Islet precursor cell (in vitro differentiated cells): ENCODE measurements around the gene NIT1.
A peak's percentile ranks its signal among the peaks of the same experiment; 100 is the strongest.

ENCODE experiments used
- DNase-seq: peaks from one replicate; pipeline ENCODE4 v3.0.0-alpha.2; 2018

The NIT1 gene

DNA sequence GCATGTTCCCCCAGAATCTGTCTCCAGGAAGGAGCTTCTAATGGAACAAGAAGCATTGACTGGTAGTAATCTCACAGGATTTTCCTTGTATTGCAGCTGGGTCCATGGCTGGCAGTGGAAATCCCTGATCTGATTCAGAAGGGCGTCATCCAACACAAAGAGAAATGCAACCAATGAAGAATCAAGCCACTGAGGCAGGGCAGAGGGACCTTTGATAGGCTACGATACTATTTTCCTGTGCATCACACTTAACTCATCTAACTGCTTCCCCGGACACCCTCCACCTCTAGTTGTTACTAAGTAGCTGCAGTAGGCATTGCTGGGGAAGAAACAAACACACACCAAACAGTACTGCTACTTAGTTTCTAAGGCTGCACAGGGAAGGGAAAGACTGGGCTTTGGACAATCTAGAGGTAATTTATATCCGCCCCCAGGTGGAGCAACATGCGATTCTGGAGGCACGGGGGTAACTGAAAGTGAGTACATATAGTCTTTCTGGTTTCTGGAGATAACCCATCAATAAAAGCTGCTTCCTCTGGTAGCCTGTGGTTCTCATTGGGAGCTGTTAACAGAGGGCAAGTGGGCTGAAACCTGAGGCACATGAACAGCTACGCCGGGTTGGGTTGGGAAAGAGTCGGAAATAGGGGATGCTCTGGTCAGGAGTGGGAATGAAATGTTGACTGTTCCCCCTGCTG, 40.6 kb downstream of the NIT1 start:
- DNase-seq, result no peak

DNA sequence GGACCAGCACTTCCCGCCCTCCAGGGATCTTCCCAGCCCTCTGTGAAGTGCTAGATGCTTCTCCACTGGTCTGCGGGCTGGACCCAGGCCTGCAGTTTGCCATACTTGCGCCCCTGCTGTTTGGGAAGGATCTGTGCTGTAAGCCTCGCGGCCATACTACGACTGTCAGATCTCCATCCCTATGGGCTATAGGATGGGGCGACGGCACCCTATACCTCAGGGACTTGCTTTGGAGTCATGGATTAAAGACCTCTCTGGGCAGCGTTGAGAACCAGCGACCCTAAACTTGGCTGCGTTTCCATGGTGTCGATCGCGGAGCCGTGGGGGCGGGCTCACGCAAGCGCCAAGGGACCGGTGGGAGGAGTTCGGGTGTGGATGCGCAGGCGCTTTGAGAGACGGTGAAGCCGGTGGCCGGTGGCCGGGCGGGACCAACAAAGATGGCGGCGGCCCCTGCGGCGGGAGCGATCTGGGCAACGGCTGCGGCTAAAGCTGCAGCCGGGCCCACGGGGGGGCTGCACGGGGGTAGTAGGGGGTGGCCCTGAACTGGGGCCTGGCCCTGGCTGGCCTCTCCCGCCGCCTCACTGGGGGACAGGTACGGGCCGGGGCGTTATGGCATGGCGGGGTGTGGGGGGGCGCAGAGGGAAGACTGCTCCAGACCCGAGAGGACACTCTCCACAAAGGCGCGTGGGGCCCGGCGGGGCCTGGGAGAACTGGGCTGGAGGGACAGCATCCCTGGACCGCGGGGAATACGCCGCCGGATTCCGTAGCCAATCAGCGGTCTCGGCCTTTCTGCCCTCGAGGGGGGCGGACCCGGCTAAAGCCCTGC, 41.4 kb downstream of the NIT1 start, which contains the start of gene USP21:
TSS of gene USP21 (plus strand) at position 414 of the 826 bp plus-strand sequence. CDS start 1,141 bp downstream, outside the sequence.
- peak; percentile 95 for DNase-seq

DNA sequence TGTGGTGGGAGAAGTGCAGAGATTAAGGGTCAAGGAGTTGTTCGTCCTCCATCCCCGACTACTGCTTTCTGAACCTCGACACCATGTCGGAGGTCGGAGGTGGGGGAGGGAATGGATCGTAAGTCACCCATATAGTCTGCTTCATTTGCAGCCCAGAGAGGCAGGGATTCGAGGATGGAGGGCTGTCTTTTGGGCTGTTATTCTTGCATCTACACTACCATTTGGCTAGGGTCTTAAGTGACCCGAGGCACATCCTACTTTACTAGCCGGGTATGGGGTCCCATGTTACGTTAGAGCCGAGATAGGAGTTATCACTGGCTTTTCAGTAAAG, 42.0 kb downstream of the NIT1 start:
- no peak for DNase-seq

DNA sequence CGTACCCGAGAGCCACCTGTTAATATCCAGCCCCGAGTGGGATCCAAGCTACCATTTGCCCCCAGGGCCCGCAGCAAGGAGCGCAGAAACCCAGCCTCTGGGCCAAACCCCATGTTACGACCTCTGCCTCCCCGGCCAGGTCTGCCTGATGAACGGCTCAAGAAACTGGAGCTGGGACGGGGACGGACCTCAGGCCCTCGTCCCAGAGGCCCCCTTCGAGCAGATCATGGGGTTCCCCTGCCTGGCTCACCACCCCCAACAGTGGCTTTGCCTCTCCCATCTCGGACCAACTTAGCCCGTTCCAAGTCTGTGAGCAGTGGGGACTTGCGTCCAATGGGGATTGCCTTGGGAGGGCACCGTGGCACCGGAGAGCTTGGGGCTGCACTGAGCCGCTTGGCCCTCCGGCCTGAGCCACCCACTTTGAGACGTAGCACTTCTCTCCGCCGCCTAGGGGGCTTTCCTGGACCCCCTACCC, 42.8 kb downstream of the NIT1 start:
- DNase-seq, result peak; percentile 44

DNA sequence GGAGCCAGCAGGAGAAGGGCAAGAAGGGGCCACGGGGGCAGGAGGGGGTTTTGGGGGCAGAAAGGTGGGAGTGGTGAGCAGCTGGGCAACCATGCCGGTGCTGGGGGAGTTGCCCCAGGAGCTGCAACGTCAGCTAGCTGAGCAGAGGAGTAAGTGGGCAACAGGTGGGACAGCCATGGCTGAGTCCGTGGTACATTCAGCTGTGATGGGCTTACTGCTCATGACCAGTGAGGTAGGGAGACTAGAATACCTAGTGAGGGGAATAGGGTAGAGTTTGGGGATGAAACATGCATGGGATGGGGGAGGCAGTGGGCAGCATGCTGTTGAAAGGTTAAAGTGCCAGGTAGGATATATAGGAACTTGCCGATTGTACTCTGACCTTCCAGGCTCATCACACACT, 43.7 kb downstream of the NIT1 start:
- peak; percentile 44 for DNase-seq

DNA sequence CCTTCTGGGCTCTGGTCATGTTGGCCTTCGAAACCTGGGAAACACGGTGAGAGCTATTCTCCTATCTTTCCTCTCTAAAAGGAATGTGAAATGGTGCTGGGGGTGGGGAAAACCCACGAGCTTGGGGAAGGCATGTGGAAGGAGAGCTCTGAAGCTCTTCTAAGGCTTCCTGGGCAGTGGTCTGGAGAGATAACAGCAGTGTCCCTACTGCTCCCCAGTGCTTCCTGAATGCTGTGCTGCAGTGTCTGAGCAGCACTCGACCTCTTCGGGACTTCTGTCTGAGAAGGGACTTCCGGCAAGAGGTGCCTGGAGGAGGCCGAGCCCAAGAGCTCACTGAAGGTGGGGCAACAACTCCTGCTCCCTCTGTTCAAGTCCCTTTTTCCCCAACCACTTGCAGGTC, 44.1 kb downstream of the NIT1 start:
- no peak for DNase-seq

DNA sequence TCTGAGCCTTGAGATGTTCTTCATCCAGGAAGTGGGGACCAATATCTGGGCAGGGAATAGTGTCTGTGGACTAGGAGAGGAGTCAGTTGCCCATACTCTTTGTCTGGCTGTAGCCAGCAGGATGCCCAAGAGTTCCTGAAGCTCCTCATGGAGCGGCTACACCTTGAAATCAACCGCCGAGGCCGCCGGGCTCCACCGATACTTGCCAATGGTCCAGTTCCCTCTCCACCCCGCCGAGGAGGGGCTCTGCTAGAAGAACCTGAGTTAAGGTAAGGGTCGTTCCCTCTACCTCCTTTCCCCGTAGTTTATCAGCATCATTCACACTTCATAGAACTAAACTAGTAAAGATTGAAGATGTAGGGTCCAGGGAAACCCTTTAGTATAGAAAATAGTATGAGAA, 44.9 kb downstream of the NIT1 start:
- DNase-seq, result no peak

DNA sequence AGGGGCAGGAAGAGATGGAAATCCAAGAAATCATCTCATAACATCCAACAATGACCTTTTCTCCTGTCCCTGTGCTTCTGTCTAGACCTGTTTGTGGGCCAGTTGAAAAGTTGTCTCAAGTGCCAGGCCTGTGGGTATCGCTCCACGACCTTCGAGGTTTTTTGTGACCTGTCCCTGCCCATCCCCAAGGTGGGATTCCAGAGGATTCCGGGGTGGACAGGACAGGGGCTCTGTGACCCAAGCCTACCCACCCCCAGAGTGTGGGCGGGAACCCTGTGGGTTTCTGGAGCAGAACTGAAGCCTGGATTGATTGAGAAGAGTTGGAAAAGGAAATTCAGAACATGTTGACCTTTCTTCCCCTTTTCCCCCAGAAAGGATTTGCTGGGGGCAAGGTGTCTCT, 45.9 kb downstream of the NIT1 start:
- DNase-seq, result no peak

DNA sequence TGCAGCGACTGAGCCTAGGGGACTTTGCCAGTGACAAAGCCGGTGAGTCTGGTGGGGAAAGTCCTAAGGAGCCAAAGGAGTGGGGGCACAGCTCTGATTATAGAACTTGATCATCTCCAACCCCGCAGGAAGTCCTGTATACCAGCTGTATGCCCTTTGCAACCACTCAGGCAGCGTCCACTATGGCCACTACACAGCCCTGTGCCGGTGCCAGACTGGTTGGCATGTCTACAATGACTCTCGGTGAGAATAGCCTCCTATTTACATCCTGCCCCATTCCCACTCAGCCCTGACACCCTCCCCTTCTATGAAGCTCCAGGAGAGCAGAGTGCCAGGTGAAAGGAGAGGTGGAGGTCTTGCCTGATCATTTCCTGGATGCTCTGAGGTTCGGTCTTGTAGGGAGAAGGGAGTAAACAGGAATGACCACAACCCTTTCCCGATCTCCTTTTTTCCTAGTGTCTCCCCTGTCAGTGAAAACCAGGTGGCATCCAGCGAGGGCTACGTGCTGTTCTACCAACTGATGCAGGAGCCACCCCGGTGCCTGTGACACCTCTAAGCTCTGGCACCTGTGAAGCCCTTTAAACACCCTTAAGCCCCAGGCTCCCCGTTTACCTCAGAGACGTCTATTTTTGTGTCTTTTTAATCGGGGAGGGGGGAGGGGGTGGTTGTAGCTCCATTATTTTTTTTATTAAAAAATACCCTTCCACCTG, 47.2 kb downstream of the NIT1 start:
- DNase-seq, result no peak

DNA sequence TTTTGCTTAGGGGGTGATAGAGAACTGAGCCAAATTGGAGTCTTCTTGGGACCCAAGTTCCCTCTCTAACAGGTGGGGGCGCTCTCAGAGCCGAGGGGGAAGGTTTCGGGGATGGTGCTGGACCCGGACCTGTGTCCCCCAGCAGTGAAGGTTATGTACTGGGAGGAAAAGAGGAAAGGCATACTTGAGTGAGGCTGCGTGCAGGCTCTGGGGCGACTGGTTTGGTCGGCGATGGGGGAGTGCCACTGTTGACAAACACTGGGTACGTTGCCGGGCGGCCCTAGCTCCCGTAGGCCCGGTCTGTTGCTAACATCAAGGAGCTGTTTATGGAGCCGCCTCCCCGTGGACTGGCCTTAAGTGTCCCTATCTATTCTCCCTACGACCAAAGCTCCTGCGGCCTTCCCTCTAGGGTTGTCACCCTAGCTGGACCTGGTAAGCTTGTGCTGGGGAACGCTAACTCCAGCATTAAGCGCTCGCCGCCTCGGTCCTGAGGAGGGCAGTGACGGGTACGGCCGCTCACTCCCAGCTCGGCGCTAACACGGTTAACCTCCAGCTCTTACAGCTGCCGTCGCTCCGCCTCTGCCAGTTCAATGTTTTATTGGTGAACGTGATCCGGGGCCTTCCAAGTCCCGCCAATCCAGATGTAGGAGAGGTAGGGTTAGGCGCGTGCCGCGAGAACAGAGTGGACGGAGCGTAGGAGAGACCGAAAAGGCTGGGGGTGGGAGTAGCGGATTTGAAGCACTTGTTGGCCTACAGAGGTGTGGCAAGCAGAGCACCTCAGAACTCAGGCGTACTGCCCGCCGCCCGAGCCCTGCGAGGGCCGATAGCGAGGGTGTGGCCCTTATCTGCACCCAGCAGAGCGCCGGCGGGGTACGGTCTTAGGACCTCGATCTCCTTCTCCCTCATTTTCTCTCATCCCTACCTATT, 48.1 kb downstream of the NIT1 start, which contains the start of gene PPOX:
TSS of gene PPOX (plus strand) at position 685 of the 927 bp plus-strand sequence. CDS start 422 bp downstream, outside the sequence.
- peak; percentile 99 for DNase-seq

DNA sequence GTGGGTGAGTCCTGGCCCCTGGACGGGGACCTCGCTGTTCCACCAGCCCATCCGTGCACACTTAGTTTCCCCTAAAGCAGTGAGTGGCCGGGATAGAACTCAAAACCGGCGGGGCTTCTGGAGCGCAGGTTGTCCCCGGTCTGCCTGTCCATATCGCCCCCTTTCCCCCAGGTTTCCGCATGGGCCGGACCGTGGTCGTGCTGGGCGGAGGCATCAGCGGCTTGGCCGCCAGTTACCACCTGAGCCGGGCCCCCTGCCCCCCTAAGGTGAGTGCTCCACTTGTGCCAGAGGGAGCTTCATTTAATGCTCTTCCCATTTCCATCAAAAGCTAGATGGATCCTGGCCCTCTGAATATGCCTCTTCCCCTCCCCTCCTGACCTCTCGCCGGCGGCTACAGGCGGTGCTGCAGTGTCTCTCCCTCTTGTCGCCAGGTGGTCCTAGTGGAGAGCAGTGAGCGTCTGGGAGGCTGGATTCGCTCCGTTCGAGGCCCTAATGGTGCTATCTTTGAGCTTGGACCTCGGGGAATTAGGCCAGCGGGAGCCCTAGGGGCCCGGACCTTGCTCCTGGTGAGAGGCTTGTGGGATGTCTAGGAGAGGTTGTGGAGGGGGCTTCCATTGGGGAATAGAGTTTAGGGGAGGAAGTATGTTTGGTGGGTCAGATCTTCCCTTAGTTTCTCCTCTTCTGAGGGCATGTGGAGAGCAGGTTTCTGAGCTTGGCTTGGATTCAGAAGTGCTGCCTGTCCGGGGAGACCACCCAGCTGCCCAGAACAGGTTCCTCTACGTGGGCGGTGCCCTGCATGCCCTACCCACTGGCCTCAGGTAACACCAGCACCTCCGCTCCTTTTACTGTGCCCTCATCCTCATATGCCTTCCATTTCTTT, 49.0 kb downstream of the NIT1 start:
- peak; percentile 77 for DNase-seq

DNA sequence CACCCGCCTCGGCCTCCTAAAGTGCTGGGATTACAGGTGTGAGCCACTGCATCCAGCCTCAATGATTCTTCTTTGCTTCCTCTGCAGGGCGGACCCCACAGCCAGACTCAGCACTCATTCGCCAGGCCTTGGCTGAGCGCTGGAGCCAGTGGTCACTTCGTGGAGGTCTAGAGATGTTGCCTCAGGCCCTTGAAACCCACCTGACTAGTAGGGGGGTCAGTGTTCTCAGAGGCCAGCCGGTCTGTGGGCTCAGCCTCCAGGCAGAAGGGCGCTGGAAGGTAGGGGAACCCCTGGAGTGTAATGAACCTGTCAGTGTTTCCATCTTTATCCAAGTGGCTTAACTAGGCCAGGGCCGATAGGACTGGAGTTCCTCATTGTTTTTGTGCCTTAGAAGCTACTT, 51.0 kb downstream of the NIT1 start:
- DNase-seq, result no peak
